Right cardiac atrium (tissue), 5 donors: ENCODE measurements around the gene ZFX. TPM values are rescaled to one million over a fixed set of nuclear protein-coding genes. Genes with fewer than 3 reads are reported as not detected.
"Not testable (repeated sequence)": the region's sequence is repeated elsewhere in the genome, so short reads cannot be mapped to it uniquely, and the experiment has no call there.

Experiments
- ATAC-seq, 2 donors: fragments of 200-7000 bp; cut with Tn5 transposase; one replicate each; pipeline versions ENCODE4 v1.8.0 to v1.9.1; 2020; ENCODE audit warnings: moderate library complexity in 2 of 2, mild to moderate bottlenecking in 1 of 2
- DNase-seq, 3 donors: peaks; one replicate each; pipeline ENCODE4 v3.0.0-alpha.2; 2020
- H3K27ac ChIP-seq: one replicate; pipeline ENCODE4 v1.5.1; 2013; ENCODE audit warnings: mild to moderate bottlenecking, low read length, control low read depth, moderate library complexity
- H3K27me3 ChIP-seq: one replicate; pipeline ENCODE4 v1.6.1; 2013; ENCODE audit not compliant: control insufficient read depth, insufficient read depth
- H3K4me1 ChIP-seq: one replicate; pipeline ENCODE4 v1.6.1; 2013; ENCODE audit warnings: low read length; ENCODE audit not compliant: control insufficient read depth, insufficient read depth
- H3K4me3 ChIP-seq: one replicate; pipeline ENCODE4 v1.5.1; 2013; ENCODE audit warnings: low read length, control low read depth
- H3K9me3 ChIP-seq: one replicate; pipeline ENCODE4 v1.6.1; 2013; ENCODE audit warnings: low read length; ENCODE audit not compliant: control insufficient read depth
- WGBS: extraction: QIAGEN DNeasy Blood & Tissue Kit; methylation state at CpG from one replicate; pipeline ENCODE4 v1.1.7; 2013; 5-methylcytosine and 5-hydroxymethylcytosine counted together
- intact Hi-C, 4 donors: fragments of 100-400 bp; cut with DNase I; formaldehyde crosslinking; loops; one replicate each; pipeline versions ENCODE4 v1.11.0 to v1.14.0; 2022 to 2023
- polyA plus RNA-seq: library from polyadenylated mRNA; stranded (reverse); fragments of 200-250 nt; gene quantifications from one replicate; pipeline ENCODE4 v1.2.3, GENCODE V29; 2013
- total RNA-seq, 4 donors: library from RNA; stranded (reverse); fragmentation: NEBNext Ultra II Directional; extraction: Animal tissue kit (Norgen Biotek cat#: 25700); gene quantifications; one replicate each; pipeline ENCODE4 v1.2.1, GENCODE V29; 2021
- donor health status: healthy with polysubstance abuse.
- donor health status: DM: no; HTN: yes; CAD: no.
- donor health status: DM: no; HTN: no; CAD: no.
- donor health status: DM: no; HTN: yes; CAD: no; lungs with severe emphysema.
- donor health status: DM: yes; HTN: yes; CAD: no.

The ZFX gene
- total and polyA plus RNA-seq, 5 donors, result 5.6 to 64.4 (median 38.5) TPM

DNA sequence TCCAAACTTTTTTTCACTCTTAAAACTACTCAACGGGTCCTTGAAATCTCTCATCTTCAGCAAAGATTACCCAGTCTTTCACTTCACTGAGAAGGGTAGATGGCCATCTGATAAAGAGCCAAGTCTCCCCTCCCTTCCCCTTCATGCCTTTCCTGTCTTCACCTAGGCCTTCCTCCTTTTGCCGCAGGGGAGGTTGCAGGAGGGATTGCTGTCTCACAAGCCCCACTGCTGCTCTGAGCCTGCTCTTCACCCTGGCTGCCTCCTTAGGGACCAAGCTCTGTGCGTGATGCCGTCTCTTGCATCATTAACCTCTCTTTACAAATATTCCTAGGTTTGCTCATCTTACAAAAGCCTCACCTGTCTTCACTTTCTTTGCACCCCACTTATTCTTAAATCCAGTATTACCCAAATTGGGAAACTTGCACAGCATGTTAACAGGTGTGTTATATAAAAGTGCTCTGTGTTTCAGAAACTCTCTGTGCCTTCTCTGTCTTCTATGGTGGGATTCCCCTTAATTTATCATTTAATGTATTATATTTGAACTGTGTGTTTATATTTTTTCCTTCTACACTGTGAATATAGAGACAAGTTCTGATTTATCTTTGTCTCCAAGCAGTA lies 3.8 kb downstream of the ZFX start:
- no peak for ATAC-seq
- Histone ChIP-seq H3K4me1 (peaks cover 7% of the 10 kb centered on the region), H3K27ac (no peak overlapping the region), H3K4me3 (no peak overlapping the region), H3K9me3 (no peaks in the 10 kb centered on the region), H3K27me3 (no peaks in the 10 kb centered on the region)
- DNase-seq, result no peak
- WGBS, result 4% methylated on average over 4 of the region's 4 CpGs
- intact Hi-C loops, result no loop called here

DNA sequence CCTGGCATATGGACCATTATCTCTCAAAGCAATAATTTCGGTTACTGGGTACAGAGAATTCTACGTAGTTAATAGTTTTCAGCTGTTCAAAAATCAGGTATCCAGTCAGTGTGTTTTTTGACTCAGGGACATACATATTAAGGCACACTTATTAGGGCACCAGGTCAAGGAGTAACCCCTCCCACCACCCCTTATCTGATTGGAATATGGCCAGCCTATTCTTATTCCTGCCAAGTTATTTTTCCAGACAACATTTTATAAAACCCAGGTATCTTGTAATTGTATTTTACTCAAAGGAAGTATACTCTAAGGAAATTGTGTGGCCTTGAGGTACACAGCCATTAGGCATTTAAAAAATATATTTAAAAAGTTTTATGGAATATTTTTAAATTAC lies 4.3 kb downstream of the ZFX start:
- H3K4me3 ChIP-seq, result no peak overlapping the region
- 28% methylated on average over 2 of the region's 2 CpGs for WGBS
- no peak for DNase-seq
- no peaks in the 10 kb centered on the region for H3K27me3 ChIP-seq
- peaks cover 7% of the 10 kb centered on the region for H3K4me1 ChIP-seq
- H3K9me3 ChIP-seq, result no peaks in the 10 kb centered on the region
- no peak for ATAC-seq
- intact Hi-C loops, result no loop called here
- H3K27ac ChIP-seq, result no peak overlapping the region

DNA sequence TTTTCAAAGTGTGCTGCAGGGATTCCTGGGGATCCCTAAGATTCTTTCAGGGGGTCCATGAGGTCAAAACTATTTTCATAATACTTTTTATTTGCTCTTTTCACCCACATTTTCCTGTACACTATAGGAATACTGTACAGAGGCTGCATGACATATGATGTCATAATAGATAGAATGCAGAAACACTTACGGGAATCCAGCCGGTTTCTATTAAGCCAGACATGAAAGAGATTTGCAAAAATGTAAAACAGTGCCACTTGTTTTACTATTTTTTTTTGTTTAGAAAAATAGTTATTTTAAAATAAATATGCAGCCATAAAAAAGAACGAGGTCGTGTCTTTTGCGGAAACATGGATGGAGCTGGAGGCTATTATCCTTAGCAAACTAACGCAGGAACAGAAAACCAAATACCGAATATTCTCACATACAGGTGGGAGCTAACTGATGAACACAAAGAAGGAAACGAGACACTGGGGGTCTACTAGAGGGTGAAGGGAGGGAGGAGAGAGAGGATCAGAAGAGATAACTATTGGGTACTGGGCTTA lies 5.0 kb downstream of the ZFX start:
- ATAC-seq (no peak), DNase-seq (no peak)
- Histone ChIP-seq H3K4me3 (no peak overlapping the region), H3K9me3 (no peaks in the 10 kb centered on the region), H3K27ac (no peak overlapping the region), H3K27me3 (no peaks in the 10 kb centered on the region), H3K4me1 (peaks cover 7% of the 10 kb centered on the region)
- intact Hi-C loops, result no loop called here
- 38% methylated on average over 8 of the region's 8 CpGs for WGBS

DNA sequence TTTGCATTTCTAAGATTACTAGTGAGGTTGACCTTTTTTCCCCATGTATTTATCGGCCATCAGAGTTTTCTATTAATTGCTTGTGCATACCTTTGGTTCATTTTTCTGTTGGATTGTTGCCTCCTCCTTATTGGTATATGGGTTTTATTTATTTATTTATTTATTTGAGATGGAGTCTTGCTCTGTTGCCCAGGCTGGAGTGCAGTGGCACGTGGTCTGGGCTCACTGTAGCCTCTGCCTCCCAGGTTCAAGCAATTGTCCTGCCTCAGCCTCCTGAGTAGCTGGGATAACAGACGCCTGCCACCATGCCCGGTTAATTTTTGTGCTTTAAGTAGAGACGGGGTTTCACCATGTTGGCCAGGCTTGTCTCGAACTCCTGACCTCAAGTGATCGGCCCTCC lies 6.2 kb downstream of the ZFX start:
- H3K4me3 ChIP-seq, intact Hi-C loops, H3K27ac ChIP-seq, H3K27me3 ChIP-seq, ATAC-seq, H3K9me3 ChIP-seq, DNase-seq, H3K4me1 ChIP-seq: not testable (repeated sequence)
- WGBS, result 87% methylated on average over 7 of the region's 7 CpGs

DNA sequence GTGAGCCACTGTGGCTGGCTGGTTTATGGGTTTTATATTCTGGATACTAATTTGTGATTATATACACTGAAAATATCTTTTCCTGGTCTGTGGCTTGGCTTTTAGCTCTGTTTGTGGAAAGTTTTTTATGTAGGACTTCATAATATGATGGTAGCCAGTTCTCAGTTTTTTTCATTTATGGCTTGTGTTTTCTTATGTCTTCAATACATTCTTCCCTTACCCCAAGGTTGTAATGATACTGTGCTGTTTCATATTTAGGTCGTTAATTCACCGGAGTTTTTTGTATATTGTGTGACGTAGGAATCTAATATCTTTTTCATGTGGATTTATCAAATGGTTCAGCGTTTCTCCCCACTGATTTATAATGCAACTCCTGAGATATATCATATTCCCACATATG lies 6.6 kb downstream of the ZFX start:
- H3K27ac ChIP-seq, result no peak overlapping the region
- no peak for ATAC-seq
- H3K4me1 ChIP-seq, result peaks cover 7% of the 10 kb centered on the region
- no peak overlapping the region for H3K4me3 ChIP-seq
- WGBS, result 87% methylated on average over 4 of the region's 4 CpGs
- DNase-seq, result no peak
- H3K27me3 ChIP-seq, result no peaks in the 10 kb centered on the region
- intact Hi-C loops, result no loop called here
- no peaks in the 10 kb centered on the region for H3K9me3 ChIP-seq

DNA sequence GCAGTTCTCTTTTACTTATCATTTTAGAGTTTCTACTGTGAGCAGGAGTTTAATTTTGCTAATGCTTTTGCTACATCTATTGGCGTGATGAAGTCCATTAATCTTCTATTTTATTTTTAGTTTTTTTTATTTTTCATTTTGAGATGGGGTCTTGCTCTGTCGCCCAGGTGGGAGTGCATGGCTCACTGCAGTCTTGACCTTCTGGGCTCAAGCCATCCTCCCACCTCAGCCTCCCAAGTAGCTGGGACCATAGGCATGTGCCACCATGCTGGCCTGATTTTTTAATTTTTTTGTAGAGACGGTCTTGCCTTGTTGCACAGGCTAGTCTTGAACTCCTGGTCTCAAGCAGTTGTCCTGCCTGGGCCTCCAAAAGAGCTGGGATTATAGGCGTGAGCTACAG lies 9.4 kb downstream of the ZFX start:
- no peak for ATAC-seq

DNA sequence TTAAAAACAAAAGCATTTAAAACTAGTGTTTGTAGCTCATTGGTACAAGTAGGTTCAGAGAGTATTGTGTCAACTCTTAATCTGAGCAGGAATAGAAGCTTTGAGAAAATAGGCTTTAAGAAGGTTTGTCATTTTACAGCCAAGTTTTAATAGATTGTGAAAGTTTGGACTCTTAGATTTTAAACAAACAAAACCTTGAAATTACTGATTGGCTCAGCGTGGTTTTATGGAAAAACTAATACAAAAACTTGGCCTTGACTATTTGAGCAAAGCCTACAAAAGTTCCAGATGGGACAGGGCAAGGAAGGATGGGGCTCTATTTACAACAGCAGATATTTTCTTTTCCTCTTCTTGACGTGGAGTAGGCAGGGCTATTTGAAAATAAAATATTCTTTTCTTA lies 16.5 kb downstream of the ZFX start:
- no peaks in the 10 kb centered on the region for H3K9me3 ChIP-seq
- intact Hi-C loops, result no loop called here
- no peak for DNase-seq
- ATAC-seq, result peak in 1 of 2 donors; percentile 60
- H3K4me3 ChIP-seq, result no peak overlapping the region
- H3K27me3 ChIP-seq, result no peaks in the 10 kb centered on the region
- 33% methylated on average over 2 of the region's 2 CpGs for WGBS
- no peak overlapping the region for H3K27ac ChIP-seq
- H3K4me1 ChIP-seq, result peaks cover 7% of the 10 kb centered on the region

More for the DNA sequence above, 9.4 kb downstream of the ZFX start:
- Histone ChIP-seq H3K4me3 (no peak overlapping the region), H3K27ac (no peak overlapping the region), H3K9me3 (no peaks in the 10 kb centered on the region), H3K27me3 (no peaks in the 10 kb centered on the region), H3K4me1 (peaks cover 2% of the 10 kb centered on the region)
- intact Hi-C loops, result no loop called here
- 91% methylated on average over 4 of the region's 4 CpGs for whole genome bisulfite sequencing
- no peak for DNase-seq

DNA sequence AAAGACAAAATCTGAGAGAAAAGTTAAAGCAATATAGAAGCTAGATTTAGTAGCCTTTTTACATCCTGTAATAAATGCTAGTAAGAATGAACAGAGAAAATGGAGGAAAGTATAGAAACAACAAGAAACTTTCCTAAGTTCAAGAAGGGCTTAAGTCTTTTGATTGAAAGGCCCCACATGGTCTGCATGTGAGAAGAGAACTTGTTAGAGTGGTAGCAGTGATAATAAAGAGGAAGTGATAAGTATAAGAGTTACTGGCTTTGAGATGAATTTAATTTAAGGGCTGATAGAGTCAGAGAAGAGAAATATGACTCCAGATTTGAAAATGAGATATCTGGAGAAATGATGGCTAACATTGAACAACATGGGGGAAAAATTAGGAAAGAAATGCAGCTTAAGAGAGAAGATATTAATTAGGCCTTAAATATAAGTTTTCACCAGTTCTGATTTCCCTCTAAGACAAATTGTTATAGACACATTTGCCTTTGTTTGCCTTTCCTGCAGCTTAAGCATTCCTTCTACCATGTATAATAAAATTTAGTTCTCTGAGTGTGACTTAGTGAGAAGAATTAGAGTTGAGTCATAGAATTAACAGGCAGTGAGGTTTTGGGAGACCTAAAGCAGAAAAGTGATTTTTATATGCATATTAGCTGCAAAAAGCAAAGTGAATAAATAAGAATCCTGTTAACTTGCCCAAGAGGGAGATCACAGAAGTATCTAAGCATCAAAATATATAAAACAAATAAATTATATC lies 18.4 kb downstream of the ZFX start:
- H3K27me3 ChIP-seq, result no peaks in the 10 kb centered on the region
- H3K27ac ChIP-seq, result no peak overlapping the region
- H3K4me3 ChIP-seq, result no peak overlapping the region
- DNase-seq (no peak), ATAC-seq (no peak)
- peaks cover 7% of the 10 kb centered on the region for H3K4me1 ChIP-seq
- H3K9me3 ChIP-seq, result no peaks in the 10 kb centered on the region
- intact Hi-C loops, result no loop called here

DNA sequence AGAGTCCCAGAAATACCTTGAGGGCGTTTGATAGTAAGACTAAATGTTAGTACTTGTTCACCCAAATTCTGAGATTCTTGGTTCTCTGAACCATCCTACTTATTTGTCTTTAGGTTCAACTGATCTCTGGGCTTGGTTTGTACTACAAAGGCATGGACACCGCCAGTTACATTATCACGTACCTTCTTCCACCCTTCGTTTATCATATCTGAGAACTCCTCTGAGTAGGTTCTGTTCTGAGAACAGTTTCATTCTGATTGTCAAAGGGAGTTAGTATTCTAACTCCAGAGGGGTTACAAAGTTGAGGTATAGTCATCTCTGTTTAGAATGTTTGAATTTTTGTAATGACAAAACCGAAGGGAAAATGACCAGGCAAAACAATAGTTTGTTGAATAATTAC lies 19.3 kb downstream of the ZFX start:
- H3K27me3 ChIP-seq, result no peaks in the 10 kb centered on the region
- no peak overlapping the region for H3K4me3 ChIP-seq
- no peaks in the 10 kb centered on the region for H3K9me3 ChIP-seq
- intact Hi-C loops, result no loop called here
- WGBS, result 66% methylated on average over 5 of the region's 5 CpGs
- no peak overlapping the region for H3K27ac ChIP-seq
- H3K4me1 ChIP-seq, result peaks cover 7% of the 10 kb centered on the region
- ATAC-seq (no peak), DNase-seq (no peak)

DNA sequence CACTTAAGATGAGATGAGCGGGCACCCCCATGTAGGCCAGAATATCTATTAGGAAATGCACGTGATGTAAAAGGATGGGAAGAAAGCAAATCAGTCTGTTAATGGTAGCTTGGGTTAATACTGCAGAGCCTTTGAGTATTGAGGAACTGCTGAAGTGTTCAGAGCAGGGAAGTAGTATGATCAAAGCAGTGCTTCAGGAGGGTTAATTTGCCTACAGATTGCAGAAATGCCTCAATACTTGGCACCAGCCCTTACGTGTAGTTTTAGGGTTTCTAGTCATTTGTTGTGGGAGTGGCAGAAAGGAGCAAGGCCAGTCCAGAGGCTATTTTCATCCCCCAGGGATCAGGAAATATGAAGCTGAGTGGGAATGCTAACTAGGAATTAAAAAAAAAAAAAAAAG lies 19.7 kb downstream of the ZFX start:
- Histone ChIP-seq H3K27me3 (no peaks in the 10 kb centered on the region), H3K27ac (no peak overlapping the region), H3K4me1 (peaks cover 7% of the 10 kb centered on the region), H3K4me3 (no peak overlapping the region), H3K9me3 (no peaks in the 10 kb centered on the region)
- intact Hi-C loops, result no loop called here
- no peak for ATAC-seq
- no peak for DNase-seq
- WGBS, result 39% methylated on average over 3 of the region's 3 CpGs

DNA sequence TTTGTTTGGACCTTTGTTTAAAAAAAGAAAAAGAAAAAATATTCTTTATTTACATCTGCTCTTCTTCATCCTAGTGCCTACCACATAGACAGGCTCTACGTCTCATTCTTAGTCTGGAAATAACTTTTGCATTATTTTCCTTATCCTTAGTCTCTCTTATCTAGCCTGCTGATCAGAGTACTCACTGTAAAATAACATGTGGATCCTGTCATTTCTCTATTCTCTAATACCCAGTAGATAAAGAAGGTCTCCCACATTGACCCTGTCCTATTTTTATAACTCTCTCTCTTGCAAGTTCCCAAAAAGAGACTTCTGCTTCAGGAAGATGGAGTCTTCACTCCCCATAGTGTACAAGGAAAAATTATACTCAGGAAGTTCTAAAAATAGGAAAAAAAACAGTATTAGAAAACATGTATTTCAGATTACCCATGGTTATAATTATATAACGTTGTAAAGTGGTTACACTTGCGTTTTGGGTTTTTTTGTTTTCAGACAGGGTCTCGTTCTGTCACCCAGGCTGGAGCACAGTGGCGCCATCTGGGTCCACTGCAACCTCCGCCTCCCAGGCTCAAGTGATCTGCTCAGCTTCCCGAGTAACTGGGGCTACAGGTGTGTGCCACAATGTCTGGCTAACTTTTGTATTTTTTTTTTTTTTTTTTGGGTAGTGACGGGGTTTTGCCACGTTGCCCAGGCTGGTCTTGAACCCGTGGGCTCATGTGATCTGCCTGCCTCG lies 23.8 kb downstream of the ZFX start:
- H3K27me3 ChIP-seq, result no peaks in the 10 kb centered on the region
- peaks cover 6% of the 10 kb centered on the region for H3K4me1 ChIP-seq
- ATAC-seq, result no peak

More for the DNA sequence above, 23.8 kb downstream of the ZFX start:
- Histone ChIP-seq H3K27ac (no peak overlapping the region), H3K9me3 (no peaks in the 10 kb centered on the region), H3K4me3 (no peak overlapping the region)
- 66% methylated on average over 11 of the region's 11 CpGs for WGBS
- intact Hi-C loops, result no loop called here
- DNase-seq, result no peak
